HG03521 (cell line): ENCODE data around the gene SWT1.
"Not testable (repeated sequence)": the region's sequence is repeated elsewhere in the genome, so short reads cannot be mapped to it uniquely, and the experiment has no call there.

Source experiments
- ATAC-seq: cut with Tn5 transposase; IDR thresholded peaks from one replicate; pipeline ENCODE4 v1.9.1; 2021; ENCODE audit warnings: mild to moderate bottlenecking, moderate library complexity; ENCODE audit not compliant: unreplicated experiment

Gene SWT1

GRCh38 chr1:185162491-185162890 lies 5.5 kb downstream of the SWT1 start:
- ATAC-seq = no peak

GRCh38 chr1:185166106-185166505 lies 9.1 kb downstream of the SWT1 start:
- ATAC-seq = no peak

- peak; percentile 92 for ATAC-seq
These were observed 13.4 kb downstream of the SWT1 start for GRCh38 chr1:185170291-185170848.

GRCh38 chr1:185193756-185194155 lies 36.8 kb downstream of the SWT1 start:
- ATAC-seq = no peak

- not testable (repeated sequence) for ATAC-seq
These were observed 41.7 kb downstream of the SWT1 start for GRCh38 chr1:185198712-185199111.

- no peak for ATAC-seq
These were observed 43.9 kb downstream of the SWT1 start for GRCh38 chr1:185200889-185201288.

GRCh38 chr1:185207170-185207569 lies 50.2 kb downstream of the SWT1 start:
- no peak for ATAC-seq

- no peak for ATAC-seq
These were observed 51.1 kb downstream of the SWT1 start for GRCh38 chr1:185207980-185208602.

- ATAC-seq = no peak
These were observed 51.7 kb downstream of the SWT1 start for GRCh38 chr1:185208626-185209180.

- not testable (repeated sequence) for ATAC-seq
These were observed 52.4 kb downstream of the SWT1 start for GRCh38 chr1:185209357-185209756.

- ATAC-seq = no peak
These were observed 56.1 kb downstream of the SWT1 start for GRCh38 chr1:185213091-185213490.

- no peak for ATAC-seq
These were observed 58.9 kb downstream of the SWT1 start for GRCh38 chr1:185215911-185216310.

- ATAC-seq = no peak
These were observed 67.2 kb downstream of the SWT1 start for GRCh38 chr1:185224132-185224531.

- no peak for ATAC-seq
These were observed 70.2 kb downstream of the SWT1 start for GRCh38 chr1:185227161-185227560.

- no peak for ATAC-seq
These were observed 72.0 kb downstream of the SWT1 start for GRCh38 chr1:185228979-185229378.

GRCh38 chr1:185229981-185230380 lies 73.0 kb downstream of the SWT1 start:
- ATAC-seq = no peak

GRCh38 chr1:185232874-185233273 lies 75.9 kb downstream of the SWT1 start:
- ATAC-seq = no peak

GRCh38 chr1:185234183-185234582 lies 77.2 kb downstream of the SWT1 start:
- ATAC-seq = not testable (repeated sequence)

GRCh38 chr1:185237176-185237575 lies 80.2 kb downstream of the SWT1 start:
- ATAC-seq = not testable (repeated sequence)

- no peak for ATAC-seq
These were observed 80.7 kb downstream of the SWT1 start for GRCh38 chr1:185237661-185238060.

GRCh38 chr1:185238447-185238846 lies 81.5 kb downstream of the SWT1 start:
- ATAC-seq = no peak

GRCh38 chr1:185239861-185240260 lies 82.9 kb downstream of the SWT1 start:
- ATAC-seq = no peak

- no peak for ATAC-seq
These were observed 84.2 kb downstream of the SWT1 start for GRCh38 chr1:185241127-185241526.
